Suprapubic skin (tissue), 3 donors: ENCODE results near the gene DDIT3.

Experiments
- POLR2AphosphoS5 ChIP-seq, 3 donors: sonication (generic); formaldehyde crosslinking; IDR thresholded peaks; one replicate each; pipeline ENCODE4 v1.6.1; 2017; ENCODE audit warnings: antibody characterized with exemption in 3 of 3
- TF ChIP-seq, protein P1 (sequence below), 2 donors: fragments of 200-600 bp in 1 of 2; fragments of 450-650 bp in 1 of 2; sonication (generic) in 1 of 2; IDR thresholded peaks; one replicate each; pipeline ENCODE4 v1.5.1; 2016 to 2019; ENCODE audit warnings: antibody characterized with exemption in 2 of 2, mild to moderate bottlenecking in 1 of 2, moderate library complexity in 1 of 2

DNA sequence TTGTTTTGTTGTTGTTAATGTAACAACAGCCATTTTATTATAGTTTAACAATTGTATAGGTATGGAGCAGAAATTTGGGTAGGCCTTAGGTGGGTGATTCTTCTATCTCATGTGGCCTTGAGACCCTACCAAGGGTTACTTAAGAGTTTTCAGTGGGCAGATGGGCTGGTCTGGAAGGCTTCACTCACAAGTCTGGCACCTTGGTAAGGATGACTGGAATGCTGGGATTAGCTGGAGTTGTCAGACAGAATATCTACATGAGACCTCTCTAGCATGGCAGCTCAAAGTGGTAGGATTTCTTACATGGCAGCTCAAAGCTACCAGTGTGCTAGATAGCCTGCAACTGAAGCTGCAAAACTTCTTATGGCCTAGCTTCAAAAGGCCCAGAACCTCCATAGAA lies 34.6 kb downstream of the DDIT3 start:
- TF ChIP-seq, protein P1, sequence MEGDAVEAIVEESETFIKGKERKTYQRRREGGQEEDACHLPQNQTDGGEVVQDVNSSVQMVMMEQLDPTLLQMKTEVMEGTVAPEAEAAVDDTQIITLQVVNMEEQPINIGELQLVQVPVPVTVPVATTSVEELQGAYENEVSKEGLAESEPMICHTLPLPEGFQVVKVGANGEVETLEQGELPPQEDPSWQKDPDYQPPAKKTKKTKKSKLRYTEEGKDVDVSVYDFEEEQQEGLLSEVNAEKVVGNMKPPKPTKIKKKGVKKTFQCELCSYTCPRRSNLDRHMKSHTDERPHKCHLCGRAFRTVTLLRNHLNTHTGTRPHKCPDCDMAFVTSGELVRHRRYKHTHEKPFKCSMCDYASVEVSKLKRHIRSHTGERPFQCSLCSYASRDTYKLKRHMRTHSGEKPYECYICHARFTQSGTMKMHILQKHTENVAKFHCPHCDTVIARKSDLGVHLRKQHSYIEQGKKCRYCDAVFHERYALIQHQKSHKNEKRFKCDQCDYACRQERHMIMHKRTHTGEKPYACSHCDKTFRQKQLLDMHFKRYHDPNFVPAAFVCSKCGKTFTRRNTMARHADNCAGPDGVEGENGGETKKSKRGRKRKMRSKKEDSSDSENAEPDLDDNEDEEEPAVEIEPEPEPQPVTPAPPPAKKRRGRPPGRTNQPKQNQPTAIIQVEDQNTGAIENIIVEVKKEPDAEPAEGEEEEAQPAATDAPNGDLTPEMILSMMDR (IDR thresholded peaks at IDR 0.05): no peak
- no peak for TF ChIP-seq POLR2AphosphoS5 (IDR thresholded peaks at IDR 0.05)
